K562 (cell line): ENCODE results near the gene SYT17. TPM values are rescaled to one million over a fixed set of nuclear protein-coding genes. Genes with fewer than 3 reads are reported as not detected.

Experiments
- ATAC-seq: fragments of 200-7000 bp; cut with Tn5 transposase; 3 replicates; pipeline ENCODE4 v1.9.1; 2020; ENCODE audit warnings: moderate library complexity
- BruUV-seq: library from RNA; stranded (reverse); fragments of 400-500 nt; replicated peaks from 2 replicates; lab custom pipeline; 2021; lab: Mats Ljungman, UMichigan
- CTCF ChIA-PET: fragments of 300-600 bp; formaldehyde crosslinking; extraction: SDS; loops from one replicate; lab custom pipeline; 2021; ENCODE audit warnings: low intra/inter-chr PET ratio; lab: Yijun Ruan, JAX
- POLR2A ChIA-PET: fragments of 300-600, 350-650 bp; sonication (Branson Sonifier 250); formaldehyde crosslinking; extraction: SDS; loops from one replicate; lab custom pipeline; 2021; ENCODE audit warnings: antibody characterized with exemption, inconsistent platforms; lab: Yijun Ruan, JAX
- DNase-seq, 4 experiments: peaks; one replicate each; pipeline versions ENCODE4 v3.0.0 to v3.0.0-alpha.2; 2011 to 2018; ENCODE audit warnings: low spot score in 3 of 4, mixed read lengths in 3 of 4; ENCODE audit errors: extremely low read depth in 1 of 4
- FAIRE-seq: peaks from 2 replicates; lab custom pipeline; 2011; peaks lifted over from hg19 to GRCh38; lab: Jason Lieb, UNC
- H2AFZ ChIP-seq: 2 replicates; pipeline ENCODE4 v1.6.0; 2011; ENCODE audit warnings: low read depth, low read length, control low read depth, inconsistent platforms
- H3K27ac ChIP-seq: fragments of 200-600 bp; 3 replicates; pipeline ENCODE4 v1.8.0; 2011; ENCODE audit warnings: low read depth, mild to moderate bottlenecking, control low read depth, inconsistent platforms, low read length, moderate library complexity, mixed read lengths; ENCODE audit errors: extremely low read depth
- H3K27me3 ChIP-seq, 2 experiments: fragments of 300-600 bp in 1 of 2; 2 replicates in 1 of 2; 3 replicates in 1 of 2; pipeline versions ENCODE4 v1.6.0 to v1.8.0; 2011; ENCODE audit warnings: inconsistent platforms in 2 of 2, low read length in 2 of 2, mild to moderate bottlenecking in 1 of 2, mixed read lengths in 1 of 2, moderate library complexity in 1 of 2; ENCODE audit not compliant: control insufficient read depth in 2 of 2, insufficient read depth in 2 of 2
- H3K36me3 ChIP-seq: fragments of 300-600 bp; 3 replicates; pipeline ENCODE4 v1.8.0; 2011; ENCODE audit warnings: mild to moderate bottlenecking, low read length, inconsistent platforms; ENCODE audit not compliant: control insufficient read depth, insufficient read depth
- H3K4me1 ChIP-seq, 2 experiments: fragments of 200-600 bp in 1 of 2; replicated peaks in 1 of 2; 2 replicates in 1 of 2; 3 replicates in 1 of 2; pipeline versions ENCODE4 v1.5.1 to v1.8.0; 2011; ENCODE audit warnings: inconsistent platforms in 2 of 2, low read length in 2 of 2, mild to moderate bottlenecking in 1 of 2, mixed read lengths in 1 of 2, moderate library complexity in 1 of 2; ENCODE audit not compliant: control insufficient read depth in 2 of 2, insufficient read depth in 2 of 2
- H3K4me2 ChIP-seq: 2 replicates; pipeline ENCODE4 v1.6.1; 2011; ENCODE audit warnings: low read length, control low read depth, inconsistent platforms, mixed read lengths; ENCODE audit not compliant: insufficient read depth
- H3K4me3 ChIP-seq: fragments of 200-600 bp; sonication (generic), shearing (Covaris generic); 2 replicates; pipeline ENCODE4 v1.5.1; 2016; ENCODE audit warnings: control low read depth, inconsistent platforms
- H3K79me2 ChIP-seq: fragments of 200-600 bp; 3 replicates; pipeline ENCODE4 v1.8.0; 2011; ENCODE audit warnings: low read length, inconsistent platforms; ENCODE audit not compliant: control insufficient read depth, insufficient read depth
- H3K9ac ChIP-seq, 2 experiments: 2 replicates each; pipeline versions ENCODE4 v1.6.0 to v1.6.1; 2011; ENCODE audit warnings: low read depth in 2 of 2, low read length in 2 of 2, control low read depth in 1 of 2, inconsistent platforms in 1 of 2, mild to moderate bottlenecking in 1 of 2, mixed read lengths in 1 of 2; ENCODE audit not compliant: insufficient read depth in 1 of 2
- H3K9me1 ChIP-seq: one replicate; pipeline ENCODE4 v1.6.0; 2011; ENCODE audit warnings: inconsistent platforms, mild to moderate bottlenecking, low read length, moderate library complexity; ENCODE audit not compliant: control insufficient read depth, insufficient read depth
- H3K9me3 ChIP-seq: replicated peaks from 2 replicates; pipeline ENCODE4 v1.5.1; 2011; ENCODE audit warnings: low read depth, low read length, inconsistent platforms; ENCODE audit not compliant: control insufficient read depth, insufficient read depth
- H4K20me1 ChIP-seq: replicated peaks from 2 replicates; pipeline ENCODE4 v1.6.1; 2011; ENCODE audit warnings: low read length, inconsistent platforms, mixed read lengths; ENCODE audit not compliant: control insufficient read depth, insufficient read depth
- CSDE1 ChIP-seq, 2 experiments: fragments of 450-650 bp; IDR thresholded peaks; 2 replicates each; pipeline ENCODE4 v1.6.1; 2016; ENCODE audit warnings: mild to moderate bottlenecking in 1 of 2
- DLX4 ChIP-seq: fragments of 250-450 bp; sonication (Bioruptor Pico); IDR thresholded peaks from 2 replicates; pipeline ENCODE4 v1.6.1; 2021; ENCODE audit warnings: mild to moderate bottlenecking
- MED1 ChIP-seq: sonication (generic); formaldehyde crosslinking; IDR thresholded peaks from 2 replicates; pipeline ENCODE4 v1.8.1; 2023; ENCODE audit warnings: missing genetic modification reagents, borderline replicate concordance
- NRF1 ChIP-seq, 2 experiments: fragments of 450-650 bp; IDR thresholded peaks in 1 of 2; conservative IDR thresholded peaks in 1 of 2; 2 replicates each; pipeline ENCODE4 v1.6.1; 2014; ENCODE audit warnings: mild to moderate bottlenecking in 2 of 2
- ZNF408 ChIP-seq: fragments of 250-450 bp; sonication (Bioruptor Pico); IDR thresholded peaks from 2 replicates; pipeline ENCODE4 v1.4.0; 2020; ENCODE audit warnings: low read depth, mild to moderate bottlenecking, moderate library complexity
- ZNF584 ChIP-seq: fragments of 200-800 bp; sonication (Bioruptor generic); IDR thresholded peaks from 2 replicates; pipeline ENCODE4 v1.6.1; 2016; ENCODE audit warnings: low read depth, mild to moderate bottlenecking, missing genetic modification characterization, missing compliant biosample characterization
- WGBS: fragments of 100-300 bp; shearing (Covaris generic); methylation state at CpG from one replicate; pipeline ENCODE4 v1.1.6; 2016; ENCODE audit warnings: low coverage, mixed read lengths; ENCODE audit not compliant: insufficient coverage; ENCODE audit errors: missing lambda C conversion rate; 5-methylcytosine and 5-hydroxymethylcytosine counted together
- in situ Hi-C: fragments of 300-500 bp; cut with MboI; formaldehyde crosslinking; loops from 4 replicates; pipeline ENCODE4 v1.15.0; 2018; ENCODE audit warnings: inconsistent platforms, mixed read lengths
- intact Hi-C: fragments of 100-400 bp; cut with micrococcal nuclease; formaldehyde crosslinking; loops from 2 replicates; pipeline ENCODE4 v1.14.2; 2022
- polyA plus RNA-seq, 8 experiments: library from polyadenylated mRNA; depleted of rRNA in 4 of 8; stranded (reverse) in 5 of 8; unstranded in 3 of 8; fragments of >200 nt; fragmentation: Nextera tagmentation in 2 of 8; fragmentation: Illumina TruSeq in 1 of 8; extraction: Ambion mirVana in 2 of 8; extraction: Trizol in 1 of 8; gene quantifications; 2 replicates each; pipeline versions ENCODE4 v1.2.1 to v1.2.3, GENCODE V29; 2011 to 2014; ENCODE audit warnings: inconsistent platforms in 1 of 8, missing spikeins in 1 of 8
- total RNA-seq, 7 experiments: library from RNA; depleted of rRNA in 6 of 7; stranded (reverse); fragments of >200 nt in 6 of 7; fragmentation: Illumina TruSeq in 2 of 7; extraction: Trizol in 2 of 7; gene quantifications; 2 replicates each; pipeline versions ENCODE4 v1.2.1 to v1.2.3, GENCODE V29; 2011 to 2021; ENCODE audit warnings: low replicate concordance in 1 of 7
- TF ChIP-seq, protein P1 (sequence below), 3 experiments: fragments of 200-800 bp in 1 of 3; fragments of 250-450 bp in 1 of 3; fragments of 450-650 bp in 1 of 3; sonication (Bioruptor Pico) in 1 of 3; sonication (Bioruptor generic) in 1 of 3; formaldehyde crosslinking in 1 of 3; IDR thresholded peaks; 2 replicates each; pipeline versions ENCODE4 v1.6.1 to v1.8.0; 2016 to 2022; ENCODE audit warnings: mild to moderate bottlenecking in 2 of 3, missing genetic modification characterization in 2 of 3, missing compliant biosample characterization in 1 of 3, moderate library complexity in 1 of 3
- TF ChIP-seq, protein P2 (sequence below), 3 experiments: IDR thresholded peaks in 2 of 3; conservative IDR thresholded peaks in 1 of 3; 2 replicates each; pipeline ENCODE4 v1.5.1; 2011 to 2012; ENCODE audit warnings: low read length in 3 of 3, mild to moderate bottlenecking in 3 of 3, control low read depth in 2 of 3, improper control_type of control experiment in 1 of 3, inconsistent platforms in 1 of 3, low read depth in 1 of 3, mixed read lengths in 1 of 3, moderate library complexity in 1 of 3; ENCODE audit not compliant: insufficient read depth in 2 of 3
- TF ChIP-seq, protein P3 (sequence below): fragments of 450-650 bp; conservative IDR thresholded peaks from 2 replicates; pipeline ENCODE4 v1.6.1; 2016; ENCODE audit warnings: missing genetic modification characterization, low read depth, mild to moderate bottlenecking, control low read depth, missing compliant biosample characterization

SYT17 gene
- total and polyA plus RNA-seq, 9 of the 15 experiments (the other 6 are each of a cell fraction or from before 2014, with no cell fraction given), result not detected

GRCh38 chr16:19266774-19267173 lies 98.7 kb downstream of the SYT17 start:
- no peak overlapping the region for H2AFZ ChIP-seq
- no peak overlapping the region for H3K9ac ChIP-seq
- H4K20me1 ChIP-seq, result no peaks in the 10 kb centered on the region
- H3K9me3 ChIP-seq, result no peaks in the 10 kb centered on the region; the same call in 1 of the 2 replicates
- no peak for FAIRE-seq
- no peaks in the 10 kb centered on the region for H3K79me2 ChIP-seq
- in situ Hi-C loops (no loop called here), intact Hi-C loops (no loop called here)
- BruUV-seq, result no TSS peak
- TF ChIP-seq, protein P1, sequence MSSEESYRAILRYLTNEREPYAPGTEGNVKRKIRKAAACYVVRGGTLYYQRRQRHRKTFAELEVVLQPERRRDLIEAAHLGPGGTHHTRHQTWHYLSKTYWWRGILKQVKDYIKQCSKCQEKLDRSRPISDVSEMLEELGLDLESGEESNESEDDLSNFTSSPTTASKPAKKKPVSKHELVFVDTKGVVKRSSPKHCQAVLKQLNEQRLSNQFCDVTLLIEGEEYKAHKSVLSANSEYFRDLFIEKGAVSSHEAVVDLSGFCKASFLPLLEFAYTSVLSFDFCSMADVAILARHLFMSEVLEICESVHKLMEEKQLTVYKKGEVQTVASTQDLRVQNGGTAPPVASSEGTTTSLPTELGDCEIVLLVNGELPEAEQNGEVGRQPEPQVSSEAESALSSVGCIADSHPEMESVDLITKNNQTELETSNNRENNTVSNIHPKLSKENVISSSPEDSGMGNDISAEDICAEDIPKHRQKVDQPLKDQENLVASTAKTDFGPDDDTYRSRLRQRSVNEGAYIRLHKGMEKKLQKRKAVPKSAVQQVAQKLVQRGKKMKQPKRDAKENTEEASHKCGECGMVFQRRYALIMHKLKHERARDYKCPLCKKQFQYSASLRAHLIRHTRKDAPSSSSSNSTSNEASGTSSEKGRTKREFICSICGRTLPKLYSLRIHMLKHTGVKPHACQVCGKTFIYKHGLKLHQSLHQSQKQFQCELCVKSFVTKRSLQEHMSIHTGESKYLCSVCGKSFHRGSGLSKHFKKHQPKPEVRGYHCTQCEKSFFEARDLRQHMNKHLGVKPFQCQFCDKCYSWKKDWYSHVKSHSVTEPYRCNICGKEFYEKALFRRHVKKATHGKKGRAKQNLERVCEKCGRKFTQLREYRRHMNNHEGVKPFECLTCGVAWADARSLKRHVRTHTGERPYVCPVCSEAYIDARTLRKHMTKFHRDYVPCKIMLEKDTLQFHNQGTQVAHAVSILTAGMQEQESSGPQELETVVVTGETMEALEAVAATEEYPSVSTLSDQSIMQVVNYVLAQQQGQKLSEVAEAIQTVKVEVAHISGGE (CRISPR knock-in tag; IDR thresholded peaks at IDR 0.05), result no peak
- TF ChIP-seq MED1 (CRISPR knock-in tag), result no peak
- TF ChIP-seq CSDE1 (IDR thresholded peaks at IDR 0.05), result no peak
- TF ChIP-seq NRF1 (conservative IDR thresholded peaks at IDR 0.05 in 1 of 2, IDR thresholded peaks at IDR 0.05 in 1 of 2), result peak; percentile 75 to 79
- no peak for TF ChIP-seq ZNF584 (CRISPR knock-in tag)
- no peak for TF ChIP-seq ZNF408
- TF ChIP-seq, protein P2, sequence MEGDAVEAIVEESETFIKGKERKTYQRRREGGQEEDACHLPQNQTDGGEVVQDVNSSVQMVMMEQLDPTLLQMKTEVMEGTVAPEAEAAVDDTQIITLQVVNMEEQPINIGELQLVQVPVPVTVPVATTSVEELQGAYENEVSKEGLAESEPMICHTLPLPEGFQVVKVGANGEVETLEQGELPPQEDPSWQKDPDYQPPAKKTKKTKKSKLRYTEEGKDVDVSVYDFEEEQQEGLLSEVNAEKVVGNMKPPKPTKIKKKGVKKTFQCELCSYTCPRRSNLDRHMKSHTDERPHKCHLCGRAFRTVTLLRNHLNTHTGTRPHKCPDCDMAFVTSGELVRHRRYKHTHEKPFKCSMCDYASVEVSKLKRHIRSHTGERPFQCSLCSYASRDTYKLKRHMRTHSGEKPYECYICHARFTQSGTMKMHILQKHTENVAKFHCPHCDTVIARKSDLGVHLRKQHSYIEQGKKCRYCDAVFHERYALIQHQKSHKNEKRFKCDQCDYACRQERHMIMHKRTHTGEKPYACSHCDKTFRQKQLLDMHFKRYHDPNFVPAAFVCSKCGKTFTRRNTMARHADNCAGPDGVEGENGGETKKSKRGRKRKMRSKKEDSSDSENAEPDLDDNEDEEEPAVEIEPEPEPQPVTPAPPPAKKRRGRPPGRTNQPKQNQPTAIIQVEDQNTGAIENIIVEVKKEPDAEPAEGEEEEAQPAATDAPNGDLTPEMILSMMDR (IDR thresholded peaks at IDR 0.05 in 2 of 3, conservative IDR thresholded peaks at IDR 0.05 in 1 of 3; ENCODE audit: insufficient read depth in 2 of 3, low read depth in 1 of 3, low read length in 3 of 3), result peak in 2 of 3 experiments; percentile 10 to 17; a peak in 1 of 6 replicates
- TF ChIP-seq, protein P3, sequence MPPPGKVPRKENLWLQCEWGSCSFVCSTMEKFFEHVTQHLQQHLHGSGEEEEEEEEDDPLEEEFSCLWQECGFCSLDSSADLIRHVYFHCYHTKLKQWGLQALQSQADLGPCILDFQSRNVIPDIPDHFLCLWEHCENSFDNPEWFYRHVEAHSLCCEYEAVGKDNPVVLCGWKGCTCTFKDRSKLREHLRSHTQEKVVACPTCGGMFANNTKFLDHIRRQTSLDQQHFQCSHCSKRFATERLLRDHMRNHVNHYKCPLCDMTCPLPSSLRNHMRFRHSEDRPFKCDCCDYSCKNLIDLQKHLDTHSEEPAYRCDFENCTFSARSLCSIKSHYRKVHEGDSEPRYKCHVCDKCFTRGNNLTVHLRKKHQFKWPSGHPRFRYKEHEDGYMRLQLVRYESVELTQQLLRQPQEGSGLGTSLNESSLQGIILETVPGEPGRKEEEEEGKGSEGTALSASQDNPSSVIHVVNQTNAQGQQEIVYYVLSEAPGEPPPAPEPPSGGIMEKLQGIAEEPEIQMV, result no peak
- no peak for TF ChIP-seq DLX4
- no peak overlapping the region for H3K27ac ChIP-seq
- H3K9me1 ChIP-seq, result no peaks in the 10 kb centered on the region
- no peaks in the 10 kb centered on the region for H3K36me3 ChIP-seq
- no peak overlapping the region for H3K4me3 ChIP-seq
- ChIA-PET POLR2A (no interaction called here), CTCF (no interaction called here)
- 0 out of 5 replicates have a peak, but pooled peaks cover 0 to 4% of the 10 kb centered on the region in 2 experiments for H3K27me3 ChIP-seq
- H3K4me1 ChIP-seq, result no peaks in the 10 kb centered on the region
- no peak overlapping the region for H3K4me2 ChIP-seq
- peak; percentile 74 for ATAC-seq
- no peak for DNase-seq
- 0% methylated on average over 8 of the region's 11 CpGs for WGBS
